Measurements from ENCODE around the gene ACOT7.

DNA sequence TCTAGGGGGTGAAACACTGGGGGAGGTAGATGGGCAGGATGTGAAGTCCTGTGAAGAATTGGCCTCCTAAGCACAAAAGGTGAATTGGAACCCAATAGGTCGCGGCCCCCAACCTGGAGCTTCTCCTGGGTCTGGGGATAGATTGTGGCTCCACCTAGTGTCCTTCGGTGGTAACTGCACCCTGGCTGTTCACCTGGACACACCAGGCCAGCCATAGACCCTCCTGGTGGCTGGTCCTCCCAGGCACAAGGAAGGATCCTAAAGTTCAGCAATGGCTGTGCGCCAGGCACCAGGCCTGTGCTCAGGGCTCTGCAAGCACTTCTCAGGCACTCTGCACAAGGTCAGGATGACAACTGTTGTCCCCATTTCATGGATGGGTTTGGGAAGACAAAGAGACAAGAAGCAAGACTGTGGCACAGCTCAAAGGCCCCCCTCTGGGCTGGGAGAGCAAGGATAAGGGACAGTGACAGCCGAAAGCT, 44.5 kb upstream of the ACOT7 start:
- TF ChIP-seq, protein P1, sequence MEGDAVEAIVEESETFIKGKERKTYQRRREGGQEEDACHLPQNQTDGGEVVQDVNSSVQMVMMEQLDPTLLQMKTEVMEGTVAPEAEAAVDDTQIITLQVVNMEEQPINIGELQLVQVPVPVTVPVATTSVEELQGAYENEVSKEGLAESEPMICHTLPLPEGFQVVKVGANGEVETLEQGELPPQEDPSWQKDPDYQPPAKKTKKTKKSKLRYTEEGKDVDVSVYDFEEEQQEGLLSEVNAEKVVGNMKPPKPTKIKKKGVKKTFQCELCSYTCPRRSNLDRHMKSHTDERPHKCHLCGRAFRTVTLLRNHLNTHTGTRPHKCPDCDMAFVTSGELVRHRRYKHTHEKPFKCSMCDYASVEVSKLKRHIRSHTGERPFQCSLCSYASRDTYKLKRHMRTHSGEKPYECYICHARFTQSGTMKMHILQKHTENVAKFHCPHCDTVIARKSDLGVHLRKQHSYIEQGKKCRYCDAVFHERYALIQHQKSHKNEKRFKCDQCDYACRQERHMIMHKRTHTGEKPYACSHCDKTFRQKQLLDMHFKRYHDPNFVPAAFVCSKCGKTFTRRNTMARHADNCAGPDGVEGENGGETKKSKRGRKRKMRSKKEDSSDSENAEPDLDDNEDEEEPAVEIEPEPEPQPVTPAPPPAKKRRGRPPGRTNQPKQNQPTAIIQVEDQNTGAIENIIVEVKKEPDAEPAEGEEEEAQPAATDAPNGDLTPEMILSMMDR (IDR thresholded peaks at IDR 0.05; ENCODE audit: poor library complexity) = peak; percentile 84
- TF ChIP-seq EZH2phosphoT487 (IDR thresholded peaks at IDR 0.05; ENCODE audit: low read depth, severe bottlenecking, unreplicated experiment) (no peak), EZH2 (IDR thresholded peaks at IDR 0.05; ENCODE audit: borderline replicate concordance) (no peak)
